Endothelial cell of umbilical vein (primary cell): ENCODE measurements around the gene APOLD1.

Source experiments
- POLR2A ChIP-seq: IDR thresholded peaks from 2 replicates; pipeline ENCODE4 v1.6.1; 2012; ENCODE audit warnings: low read depth, mild to moderate bottlenecking, control low read depth, low read length
- TF ChIP-seq, protein P1 (sequence below), 2 donors: IDR thresholded peaks; 1 replicate in 1 of 2; 2 replicates in 1 of 2; pipeline ENCODE4 v1.5.1; 2011; ENCODE audit warnings: low read length in 2 of 2, mild to moderate bottlenecking in 2 of 2, moderate library complexity in 2 of 2, control low read depth in 1 of 2, inconsistent platforms in 1 of 2, low read depth in 1 of 2; ENCODE audit not compliant: insufficient read depth in 1 of 2; ENCODE audit errors: extremely low read depth in 1 of 2

DNA sequence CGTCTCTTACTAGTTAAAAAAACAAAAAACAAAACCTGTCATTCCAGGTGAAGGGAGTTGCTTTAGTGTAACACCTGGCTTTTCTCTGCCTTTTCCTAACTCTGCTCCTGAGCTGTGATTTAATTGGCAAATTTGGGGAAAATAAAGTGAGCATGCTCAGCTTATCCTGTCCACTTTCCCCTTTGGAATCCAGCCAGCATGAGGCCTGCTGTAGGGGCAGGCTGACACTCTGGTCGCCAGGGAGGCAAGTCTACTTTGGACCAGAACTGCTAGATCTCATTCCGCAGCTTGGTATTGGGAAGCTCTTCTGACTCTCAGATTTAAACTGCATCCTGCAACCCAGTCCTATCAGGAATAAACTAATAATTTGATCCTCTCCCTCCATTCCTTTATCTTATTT, 38.2 kb upstream of the APOLD1 start:
- TF ChIP-seq, protein P1, sequence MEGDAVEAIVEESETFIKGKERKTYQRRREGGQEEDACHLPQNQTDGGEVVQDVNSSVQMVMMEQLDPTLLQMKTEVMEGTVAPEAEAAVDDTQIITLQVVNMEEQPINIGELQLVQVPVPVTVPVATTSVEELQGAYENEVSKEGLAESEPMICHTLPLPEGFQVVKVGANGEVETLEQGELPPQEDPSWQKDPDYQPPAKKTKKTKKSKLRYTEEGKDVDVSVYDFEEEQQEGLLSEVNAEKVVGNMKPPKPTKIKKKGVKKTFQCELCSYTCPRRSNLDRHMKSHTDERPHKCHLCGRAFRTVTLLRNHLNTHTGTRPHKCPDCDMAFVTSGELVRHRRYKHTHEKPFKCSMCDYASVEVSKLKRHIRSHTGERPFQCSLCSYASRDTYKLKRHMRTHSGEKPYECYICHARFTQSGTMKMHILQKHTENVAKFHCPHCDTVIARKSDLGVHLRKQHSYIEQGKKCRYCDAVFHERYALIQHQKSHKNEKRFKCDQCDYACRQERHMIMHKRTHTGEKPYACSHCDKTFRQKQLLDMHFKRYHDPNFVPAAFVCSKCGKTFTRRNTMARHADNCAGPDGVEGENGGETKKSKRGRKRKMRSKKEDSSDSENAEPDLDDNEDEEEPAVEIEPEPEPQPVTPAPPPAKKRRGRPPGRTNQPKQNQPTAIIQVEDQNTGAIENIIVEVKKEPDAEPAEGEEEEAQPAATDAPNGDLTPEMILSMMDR (IDR thresholded peaks at IDR 0.05; ENCODE audit: extremely low read depth in 1 of 2, insufficient read depth in 1 of 2, low read depth in 1 of 2, low read length in 2 of 2), result no peak
- TF ChIP-seq POLR2A, result no peak
